ENCODE measurements around the gene ZCCHC18. TPM values are rescaled to one million over a fixed set of nuclear protein-coding genes. Genes with fewer than 3 reads are reported as not detected.

ZCCHC18 gene
- total RNA-seq, 1 donor from 2014 or later: not detected

GRCh38 chrX:104130808-104131207 is 18.5 kb downstream of the ZCCHC18 start:
- DNase-seq (ENCODE audit: low spot score): no peak

- no peak for DNase-seq (ENCODE audit: low spot score)
These were observed 22.4 kb downstream of the ZCCHC18 start for GRCh38 chrX:104134583-104135261.

- DNase-seq (ENCODE audit: low spot score): no peak
These were observed 23.4 kb downstream of the ZCCHC18 start for GRCh38 chrX:104135677-104136076.

- no peak for DNase-seq (ENCODE audit: low spot score)
These were observed 24.1 kb downstream of the ZCCHC18 start for GRCh38 chrX:104136241-104137019.

- DNase-seq (ENCODE audit: low spot score): no peak
These were observed 25.2 kb downstream of the ZCCHC18 start for GRCh38 chrX:104137496-104137895.

- no peak for DNase-seq (ENCODE audit: low spot score)
These were observed 28.9 kb downstream of the ZCCHC18 start for GRCh38 chrX:104141087-104141760.

- DNase-seq (ENCODE audit: low spot score): no peak
These were observed 38.7 kb downstream of the ZCCHC18 start for GRCh38 chrX:104151037-104151436.

GRCh38 chrX:104156630-104157529 is 44.6 kb downstream of the ZCCHC18 start, which contains the start of gene SLC25A53:
SLC25A53 (minus strand) TSS chrX:104157009; CDS start chrX:104105257, 51,752 bp downstream.
- DNase-seq (ENCODE audit: low spot score): no peak

Other genes starting within 250 kb of the ZCCHC18 start
- gene TMSB15B, start 149.9 kb upstream of the ZCCHC18 start, total RNA-seq: 1.7 TPM
- not detected for gene H2BW1, start 98.8 kb upstream of the ZCCHC18 start, total RNA-seq
- gene H2BW2, start 72.6 kb upstream of the ZCCHC18 start, total RNA-seq: not detected
- gene TMSB15C, start 36.3 kb upstream of the ZCCHC18 start, total RNA-seq: 0.19 TPM
- gene SLC25A53, start 44.5 kb downstream of the ZCCHC18 start, total RNA-seq: 10.8 TPM
- 44.8 TPM for gene FAM199X, start 53.9 kb downstream of the ZCCHC18 start, total RNA-seq
- not detected for gene ESX1, start 142.4 kb downstream of the ZCCHC18 start, total RNA-seq